Heart right ventricle (tissue), 16 donors: ENCODE measurements around the gene BBS7. TPM values are rescaled to one million over a fixed set of nuclear protein-coding genes. Genes with fewer than 3 reads are reported as not detected.

Experiments used
- ATAC-seq, 8 donors: fragments of 200-7000 bp; cut with Tn5 transposase; one replicate each; pipeline ENCODE4 v1.9.1; 2020; ENCODE audit warnings: mild to moderate bottlenecking in 8 of 8, moderate library complexity in 8 of 8, moderate number of reproducible peaks in 1 of 8
- DNase-seq, 2 donors: peaks; one replicate each; pipeline ENCODE4 v3.0.0-alpha.2; 2020
- H3K27ac ChIP-seq, 10 donors: fragments of 200-600 bp; sonication (generic) in 2 of 10; one replicate each; pipeline versions ENCODE4 v1.5.0 to v1.8.0; 2020 to 2022; ENCODE audit warnings: mild to moderate bottlenecking in 3 of 10
- H3K27me3 ChIP-seq, 7 donors: fragments of 200-600 bp; one replicate each; pipeline ENCODE4 v1.8.0; 2021 to 2022; ENCODE audit warnings: mild to moderate bottlenecking in 2 of 7
- H3K36me3 ChIP-seq, 9 donors: fragments of 200-600 bp; sonication (generic) in 1 of 9; one replicate each; pipeline versions ENCODE4 v1.5.0 to v1.8.0; 2020 to 2022; ENCODE audit warnings: mild to moderate bottlenecking in 2 of 9
- H3K4me1 ChIP-seq, 9 donors: fragments of 200-600 bp; sonication (generic) in 1 of 9; one replicate each; pipeline versions ENCODE4 v1.5.0 to v1.8.0; 2020 to 2022; ENCODE audit warnings: mild to moderate bottlenecking in 4 of 9
- H3K4me3 ChIP-seq, 10 donors: fragments of 200-600 bp; sonication (generic) in 2 of 10; one replicate each; pipeline versions ENCODE4 v1.5.0 to v1.8.0; 2020 to 2022; ENCODE audit warnings: mild to moderate bottlenecking in 7 of 10, moderate library complexity in 2 of 10
- H3K9me3 ChIP-seq, 11 donors: fragments of 200-600 bp in 10 of 11; sonication (generic) in 2 of 11; one replicate each; pipeline versions ENCODE4 v1.5.0 to v1.8.0; 2013 to 2022; ENCODE audit warnings: mild to moderate bottlenecking in 2 of 11, control low read depth in 1 of 11, moderate library complexity in 1 of 11
- CTCF ChIP-seq, 9 donors: fragments of 200-600 bp; sonication (generic) in 2 of 9; IDR thresholded peaks; one replicate each; pipeline versions ENCODE4 v1.5.0 to v1.8.0; 2021 to 2022; ENCODE audit warnings: antibody characterized with exemption in 9 of 9, mild to moderate bottlenecking in 5 of 9, moderate library complexity in 1 of 9
- WGBS, 2 donors: extraction: QIAGEN DNeasy Blood & Tissue Kit; methylation state at CpG; one replicate each; pipeline ENCODE4 v1.1.7; 2013; ENCODE audit warnings: inconsistent platforms in 1 of 2; 5-methylcytosine and 5-hydroxymethylcytosine counted together
- intact Hi-C, 10 donors: fragments of 100-400 bp; cut with DNase I; formaldehyde crosslinking; loops; one replicate each; pipeline versions ENCODE4 v1.11.1 to v1.14.2; 2022
- polyA plus RNA-seq, 2 donors: library from polyadenylated mRNA; stranded (reverse); fragments of 200-250 nt; gene quantifications; one replicate each; pipeline ENCODE4 v1.2.3, GENCODE V29; 2013
- total RNA-seq, 10 donors: library from RNA; stranded (reverse); fragmentation: NEBNext Ultra II Directional in 3 of 10; extraction: Animal tissue kit (Norgen Biotek cat#: 25700) in 3 of 10; gene quantifications; one replicate each; pipeline versions ENCODE4 v1.2.1 to v1.2.4, GENCODE V29; 2021 to 2023
- donor health status: Arrhythmogenic right ventricular cardiomyopathy.
- donor health status: ischemic (EF 13 %, LVEDD 7.1; RV severe dilation, severe dysfunction).
- donor health status: healthy with polysubstance abuse.
- donor health status: DM: no; HTN: yes; CAD: no.
- donor health status: DM: no; HTN: no; CAD: no.
- donor health status: ischemic (EF 25% LVEDD 6.9; RV normal size, moderate dysfunction).
- donor health status: ischemic (EF 25% LVEDD 5.7; RV mildly dilated, moderate dysfunction).
- donor health status: healthy.
- donor health status: DM: yes; HTN: yes; CAD: no.
- donor health status: Ischemic cardiomyopathy.
- donor health status: ischemic (EF 35%, LVEDD 5.7; RV mildly dilated, moderate dysfunction).
- donor health status: nonischemic (EF 11% LVEDD 7.7; RV severe dilation, severe dysfunction).
- donor health status: DM: yes; HTN: yes; CAD: no.
- donor health status: PGD.
- donor health status: ischemic (EF 29% LVEDD 5.4; RV normal size, mild dysfunction).
- donor health status: nonischemic (EF 23%, LVEDD 6.1; RV moderate dilation, normal function).

The BBS7 gene
- total and polyA plus RNA-seq, 12 donors: 2.6 to 8.5 (median 5.3) TPM

GRCh38 chr4:121811122-121811521, 59.2 kb downstream of the BBS7 start:
- H3K4me1 ChIP-seq: no peaks in the 10 kb centered on the region
- no peak overlapping the region for H3K4me3 ChIP-seq
- DNase-seq: no peak
- intact Hi-C loops: loop anchor here in 1 of 10 donors (2.0 kb wide), 1 partner anchor 22 kb away; no protein-coding TSS in a partner anchor
- ATAC-seq: no peak
- no peak overlapping the region for H3K27ac ChIP-seq
- no peaks in the 10 kb centered on the region for H3K27me3 ChIP-seq
- no peaks in the 10 kb centered on the region for H3K9me3 ChIP-seq
- TF ChIP-seq CTCF (IDR thresholded peaks at IDR 0.05): no peak
- peaks cover 0 to 100% (median 62%) of the 10 kb centered on the region in 9 donors for H3K36me3 ChIP-seq

- no peak for DNase-seq
- 51 to 52% methylated on average over 4 of the region's 4 CpGs for WGBS, 2 donors
- intact Hi-C loops: loop anchor here in 2 of 10 donors (10.0 kb wide), 2 partner anchors 122 to 348 kb away; partner anchors contain the start of gene BLTP1 (in 1 of the 2)
- TF ChIP-seq CTCF (IDR thresholded peaks at IDR 0.05): no peak
- peaks cover 0 to 92% (median 36%) of the 10 kb centered on the region in 9 donors for H3K36me3 ChIP-seq
- H3K4me3 ChIP-seq: no peak overlapping the region
- no peaks in the 10 kb centered on the region for H3K9me3 ChIP-seq
- H3K27me3 ChIP-seq: no peaks in the 10 kb centered on the region
- H3K4me1 ChIP-seq: peaks cover 0 to 16% (median 9%) of the 10 kb centered on the region in 9 donors
- H3K27ac ChIP-seq: no peak overlapping the region
- no peak for ATAC-seq
These were observed 63.9 kb downstream of the BBS7 start for GRCh38 chr4:121806411-121806810.

- Histone ChIP-seq H3K36me3 (peaks cover 0 to 45% (median 18%) of the 10 kb centered on the region in 9 donors), H3K4me3 (peak overlapping the region; percentile 76 to 94 (median 83)), H3K27ac (peak overlapping the region in 9 of 10 donors; percentile 84 to 94 (median 89)), H3K4me1 (peaks cover 0 to 27% (median 10%) of the 10 kb centered on the region in 9 donors), H3K9me3 (no peaks in the 10 kb centered on the region), H3K27me3 (no peaks in the 10 kb centered on the region)
- 20 to 23% methylated on average over 4 of the region's 4 CpGs for whole genome bisulfite sequencing, 2 donors
- TF ChIP-seq CTCF (IDR thresholded peaks at IDR 0.05): no peak
- ATAC-seq: peak in 1 of 8 donors; percentile 14
- intact Hi-C loops: loop anchor here in 2 of 10 donors (10.0 kb wide), 2 partner anchors 117 to 353 kb away; partner anchors contain the start of gene BLTP1 (in 1 of the 2)
- DNase-seq: no peak
These were observed 68.6 kb downstream of the BBS7 start for GRCh38 chr4:121801715-121802075.

- intact Hi-C loops: loop anchor here in 2 of 10 donors (10.0 kb wide), 2 partner anchors 116 to 354 kb away; partner anchors contain the start of gene BLTP1 (in 1 of the 2)
- WGBS, 2 donors: 0% methylated on average over 48 of the region's 48 CpGs
- TF ChIP-seq CTCF (IDR thresholded peaks at IDR 0.05): no peak
- H3K27ac ChIP-seq: peak within 1 kb of the TSS; percentile 70 to 94 (median 87)
- ATAC-seq (peak; percentile 96 to 99 (median 98)), DNase-seq (peak; percentile 95 to 96)
- H3K4me1 ChIP-seq: peaks cover 0 to 27% (median 10%) of the 10 kb centered on the region in 9 donors
- H3K4me3 ChIP-seq: peak within 1 kb of the TSS; percentile 76 to 94 (median 83)
- H3K36me3 ChIP-seq: peaks cover 0 to 40% (median 13%) of the 10 kb centered on the region in 9 donors
- no peaks in the 10 kb centered on the region for H3K9me3 ChIP-seq
- no peaks in the 10 kb centered on the region for H3K27me3 ChIP-seq
These were observed 69.1 kb downstream of the BBS7 start, which contains the start of gene EXOSC9 for GRCh38 chr4:121800961-121801714. Gene EXOSC9 (plus strand): TSS chr4:121801323. CDS start chr4:121801425, 102 bp downstream.
